ENCODE data around the gene IGSF21. TPM values are rescaled to one million over a fixed set of nuclear protein-coding genes. Genes with fewer than 3 reads are reported as not detected.

IGSF21 gene
- total and polyA plus RNA-seq, 2 of the 4 experiments (the other 2 are of a cell fraction): not detected

DNA sequence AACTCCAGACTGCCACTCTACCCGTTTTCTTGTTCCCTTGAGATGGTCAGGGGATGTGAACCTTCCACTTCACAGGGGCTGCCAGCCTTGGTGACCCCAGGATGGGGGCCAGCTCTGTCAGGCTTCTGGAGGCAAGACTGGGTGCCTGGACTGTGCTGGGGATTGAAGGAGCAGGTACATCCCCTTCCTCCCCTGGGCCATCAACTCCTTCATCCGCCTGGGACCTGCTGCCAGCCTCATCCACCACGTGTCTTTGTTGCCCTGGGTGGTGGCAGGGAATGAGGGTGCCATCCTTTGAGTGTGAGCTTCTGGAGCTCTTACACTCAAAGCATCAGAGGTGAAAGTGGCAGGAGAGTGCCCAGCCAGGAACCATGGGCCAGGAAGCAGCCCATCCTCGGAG lies 139.6 kb downstream of the IGSF21 start:
- in situ Hi-C loops (cut with MboI; ENCODE audit: low sequenced_read_pairs): no loop called here
- H2BK20ac ChIP-seq (ENCODE audit: low read depth, low read length): no peak overlapping the region
- H3K9ac ChIP-seq (ENCODE audit: low read depth, low read length): no peak overlapping the region
- no peaks in the 10 kb centered on the region for H3K9me1 ChIP-seq (ENCODE audit: insufficient read depth, low read length)
- ATAC-seq (ENCODE audit: low read depth): no peak
- H3K27ac ChIP-seq (ENCODE audit: insufficient read depth, low read length): no peak overlapping the region
- no peak overlapping the region for H3K23ac ChIP-seq (ENCODE audit: low read depth, low read length)
- H2AK5ac ChIP-seq (ENCODE audit: low read depth, low read length): no peak overlapping the region
- ChIA-PET CTCF (no interaction called here), POLR2A (ENCODE audit: unreplicated experiment) (no interaction called here)
- H2BK15ac ChIP-seq (ENCODE audit: low read depth, low read length): no peak overlapping the region
- no peaks in the 10 kb centered on the region for H3K27me3 ChIP-seq (ENCODE audit: control insufficient read depth, insufficient read depth, low read length)
- no peak overlapping the region for H2BK120ac ChIP-seq (ENCODE audit: low read depth, low read length)
- TF ChIP-seq MAFK (IDR thresholded peaks at IDR 0.05; ENCODE audit: low read depth, low read length): no peak
- no peak for TF ChIP-seq RCOR1 (IDR thresholded peaks at IDR 0.05; ENCODE audit: insufficient replicate concordance, low read length)
- no peak for TF ChIP-seq MXI1 (IDR thresholded peaks at IDR 0.05; ENCODE audit: borderline replicate concordance, low read depth, low read length)
- no peak for TF ChIP-seq CHD1 (IDR thresholded peaks at IDR 0.05; ENCODE audit: low read depth, low read length)
- no peak for TF ChIP-seq CEBPB (IDR thresholded peaks at IDR 0.05; ENCODE audit: low read depth, low read length)
- TF ChIP-seq BHLHE40 (IDR thresholded peaks at IDR 0.05; ENCODE audit: low read depth, low read length): no peak
- TF ChIP-seq, protein P1, sequence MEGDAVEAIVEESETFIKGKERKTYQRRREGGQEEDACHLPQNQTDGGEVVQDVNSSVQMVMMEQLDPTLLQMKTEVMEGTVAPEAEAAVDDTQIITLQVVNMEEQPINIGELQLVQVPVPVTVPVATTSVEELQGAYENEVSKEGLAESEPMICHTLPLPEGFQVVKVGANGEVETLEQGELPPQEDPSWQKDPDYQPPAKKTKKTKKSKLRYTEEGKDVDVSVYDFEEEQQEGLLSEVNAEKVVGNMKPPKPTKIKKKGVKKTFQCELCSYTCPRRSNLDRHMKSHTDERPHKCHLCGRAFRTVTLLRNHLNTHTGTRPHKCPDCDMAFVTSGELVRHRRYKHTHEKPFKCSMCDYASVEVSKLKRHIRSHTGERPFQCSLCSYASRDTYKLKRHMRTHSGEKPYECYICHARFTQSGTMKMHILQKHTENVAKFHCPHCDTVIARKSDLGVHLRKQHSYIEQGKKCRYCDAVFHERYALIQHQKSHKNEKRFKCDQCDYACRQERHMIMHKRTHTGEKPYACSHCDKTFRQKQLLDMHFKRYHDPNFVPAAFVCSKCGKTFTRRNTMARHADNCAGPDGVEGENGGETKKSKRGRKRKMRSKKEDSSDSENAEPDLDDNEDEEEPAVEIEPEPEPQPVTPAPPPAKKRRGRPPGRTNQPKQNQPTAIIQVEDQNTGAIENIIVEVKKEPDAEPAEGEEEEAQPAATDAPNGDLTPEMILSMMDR (conservative IDR thresholded peaks at IDR 0.05; ENCODE audit: low read depth, low read length): no peak
- TF ChIP-seq, protein P2, sequence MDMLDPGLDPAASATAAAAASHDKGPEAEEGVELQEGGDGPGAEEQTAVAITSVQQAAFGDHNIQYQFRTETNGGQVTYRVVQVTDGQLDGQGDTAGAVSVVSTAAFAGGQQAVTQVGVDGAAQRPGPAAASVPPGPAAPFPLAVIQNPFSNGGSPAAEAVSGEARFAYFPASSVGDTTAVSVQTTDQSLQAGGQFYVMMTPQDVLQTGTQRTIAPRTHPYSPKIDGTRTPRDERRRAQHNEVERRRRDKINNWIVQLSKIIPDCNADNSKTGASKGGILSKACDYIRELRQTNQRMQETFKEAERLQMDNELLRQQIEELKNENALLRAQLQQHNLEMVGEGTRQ (IDR thresholded peaks at IDR 0.05; ENCODE audit: low read depth, low read length): no peak
- TF ChIP-seq RFX5 (IDR thresholded peaks at IDR 0.05; ENCODE audit: low read depth, low read length): no peak
- no peak for TF ChIP-seq RAD21 (IDR thresholded peaks at IDR 0.05; ENCODE audit: low read length)
- no peak for TF ChIP-seq FOS (IDR thresholded peaks at IDR 0.05; ENCODE audit: low read depth, low read length)
- no peak for TF ChIP-seq MAZ (IDR thresholded peaks at IDR 0.05; ENCODE audit: borderline replicate concordance, low read depth, low read length)
- no peak overlapping the region for H2AFZ ChIP-seq (replicated peaks; ENCODE audit: low read length, poor library complexity)
- H3K36me3 ChIP-seq (ENCODE audit: control insufficient read depth, insufficient read depth, low read length): no peaks in the 10 kb centered on the region
- H3K9me3 ChIP-seq (ENCODE audit: control insufficient read depth, insufficient read depth, low read length): peaks cover 24% of the 10 kb centered on the region; the same call in 1 of the 2 replicates
- H4K20me1 ChIP-seq (ENCODE audit: insufficient read depth, low read length): no peaks in the 10 kb centered on the region
- H3K4me3 ChIP-seq (ENCODE audit: insufficient read depth, low read depth, low read length): no peak overlapping the region
- H3K56ac ChIP-seq (ENCODE audit: extremely low read depth, insufficient read depth, low read length): no peak overlapping the region
- H4K8ac ChIP-seq (ENCODE audit: low read depth in 2 of 2, low read length in 2 of 2): no peak overlapping the region
- H4K5ac ChIP-seq (ENCODE audit: low read depth, low read length): no peak overlapping the region
- BruUV-seq (replicated peaks): no TSS peak
- H2BK5ac ChIP-seq (ENCODE audit: low read depth, low read length, poor library complexity, severe bottlenecking): no peak overlapping the region
- dilution Hi-C loops (cut with HindIII; ENCODE audit: low sequenced_read_pairs, unreplicated experiment): no loop called here
- no peak for DNase-seq
- H3K4ac ChIP-seq (ENCODE audit: low read depth, low read length): no peak overlapping the region
- no peak overlapping the region for H3K18ac ChIP-seq (ENCODE audit: low read depth, low read length)
- H4K91ac ChIP-seq (ENCODE audit: insufficient read depth, low read depth, low read length): no peak overlapping the region
- H3K79me1 ChIP-seq (ENCODE audit: low read depth in 1 of 2, low read length in 2 of 2): no peaks in the 10 kb centered on the region
- H3K14ac ChIP-seq (replicated peaks; ENCODE audit: low read depth, low read length): no peak overlapping the region
- H3K4me1 ChIP-seq (ENCODE audit: control insufficient read depth, insufficient read depth, low read length): no peaks in the 10 kb centered on the region
- WGBS, 2 experiments (ENCODE audit: extremely low coverage in 2 of 2, insufficient read length in 1 of 2): 20% methylated on average over 1 of the region's 4 CpGs; no CpG with 5 or more reads in 1 of the 2 experiments
- no peak overlapping the region for H3K4me2 ChIP-seq (ENCODE audit: low read depth, low read length)
- intact Hi-C loops (cut with micrococcal nuclease): no loop called here
- no peak overlapping the region for H2AK9ac ChIP-seq (replicated peaks; ENCODE audit: low read depth, low read length, poor library complexity)

Data from IMR-90 (cell line).